Muscle of arm (tissue), 12 donors: ENCODE results near the gene GATAD2B. TPM values are rescaled to one million over a fixed set of nuclear protein-coding genes. Genes with fewer than 3 reads are reported as not detected.
"Not testable (repeated sequence)": the region's sequence is repeated elsewhere in the genome, so short reads cannot be mapped to it uniquely, and the experiment has no call there.

ENCODE experiments used
- DNase-seq: peaks from one replicate; pipeline ENCODE4 v3.0.0-alpha.2; 2013
- polyA plus RNA-seq, 12 donors: library from polyadenylated mRNA; unstranded; fragments of 120-200 nt; gene quantifications; one replicate each; pipeline ENCODE4 v1.2.1, GENCODE V29; 2013; ENCODE audit not compliant: insufficient read length in 12 of 12

The GATAD2B gene
- polyA plus RNA-seq, 12 donors: 14.4 to 39.5 (median 18.5) TPM; not detected in 1

DNA sequence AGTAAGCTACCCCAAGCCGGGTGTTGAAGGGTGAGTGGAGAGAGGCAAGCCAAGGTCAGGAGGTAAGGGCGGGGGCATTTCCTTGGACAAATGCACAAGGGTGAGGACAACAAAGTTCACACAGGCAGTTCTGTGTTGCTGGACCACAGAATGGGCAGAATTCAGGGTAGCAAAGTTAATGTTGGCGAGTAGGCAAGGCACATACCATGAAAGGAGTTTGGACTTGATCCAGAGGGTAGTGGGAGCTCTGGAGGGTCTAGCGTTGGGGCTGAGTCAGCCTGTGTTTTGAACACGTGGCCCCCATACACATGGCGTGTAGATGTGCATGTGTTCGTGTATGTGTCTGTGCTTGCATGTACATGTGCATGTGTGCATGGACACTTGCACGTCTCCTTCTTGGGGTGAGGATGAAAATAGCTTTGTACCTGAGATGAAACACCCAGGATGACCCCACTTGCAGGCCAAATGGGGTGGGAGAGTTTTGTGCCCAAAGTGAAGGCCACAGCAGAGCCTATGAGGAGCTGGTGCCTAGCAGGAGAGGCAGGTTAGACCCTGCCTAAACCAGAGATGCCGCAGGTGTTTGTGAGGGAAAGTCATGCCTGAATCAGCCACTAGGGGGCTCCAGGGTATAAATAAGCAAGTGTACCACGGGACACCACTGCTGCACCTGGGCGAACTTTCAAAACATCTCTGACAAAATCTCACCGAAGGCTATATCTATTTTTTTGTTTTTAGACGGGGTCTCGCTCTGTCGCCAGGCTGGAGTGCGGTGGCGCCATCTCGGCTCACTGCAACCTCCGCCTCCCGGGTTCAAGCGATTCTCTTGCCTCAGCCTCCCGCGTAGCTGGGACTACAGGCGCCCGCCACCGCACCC lies 125.7 kb downstream of the GATAD2B start:
- DNase-seq: peak; percentile 70

DNA sequence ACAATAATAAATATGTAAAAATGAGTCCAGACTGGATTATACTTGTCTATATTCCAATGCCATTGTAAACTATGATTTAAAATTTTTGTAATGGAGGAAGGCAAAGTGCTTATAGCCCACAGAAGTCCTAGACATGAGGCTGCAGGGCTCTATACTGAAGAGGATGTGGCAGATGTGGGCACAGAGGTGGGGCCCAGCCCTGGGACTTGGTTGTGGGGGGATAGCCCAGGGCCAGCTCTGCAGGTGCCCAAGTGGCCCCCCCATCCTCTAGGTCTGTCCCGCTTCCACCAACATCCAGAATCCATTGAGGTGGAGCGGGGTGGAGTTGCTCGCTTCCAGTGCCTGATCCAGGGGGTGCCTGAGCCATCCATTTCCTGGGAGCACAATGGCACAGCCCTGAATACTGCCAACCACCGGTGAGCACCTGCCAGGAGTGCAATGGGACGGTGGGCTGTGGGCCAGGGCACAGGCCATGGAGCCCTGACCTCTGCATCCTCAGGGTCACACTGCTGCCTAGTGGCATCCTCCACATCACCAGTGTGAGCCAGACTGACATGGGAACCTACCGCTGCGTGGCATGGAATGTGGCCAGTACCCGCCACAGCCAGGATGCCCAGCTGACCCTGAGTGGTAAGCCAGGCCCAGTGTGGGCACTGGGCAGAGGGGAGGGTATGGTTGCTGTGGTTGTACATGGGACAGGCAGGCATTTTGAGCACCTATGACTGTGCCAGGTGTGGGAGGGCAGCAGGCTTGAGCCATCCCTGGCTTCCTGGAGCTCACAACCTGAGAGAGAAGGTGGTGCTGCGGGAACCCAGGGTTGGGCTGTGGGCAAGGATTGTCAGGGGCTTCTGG lies 126.6 kb downstream of the GATAD2B start:
- no peak for DNase-seq

DNA sequence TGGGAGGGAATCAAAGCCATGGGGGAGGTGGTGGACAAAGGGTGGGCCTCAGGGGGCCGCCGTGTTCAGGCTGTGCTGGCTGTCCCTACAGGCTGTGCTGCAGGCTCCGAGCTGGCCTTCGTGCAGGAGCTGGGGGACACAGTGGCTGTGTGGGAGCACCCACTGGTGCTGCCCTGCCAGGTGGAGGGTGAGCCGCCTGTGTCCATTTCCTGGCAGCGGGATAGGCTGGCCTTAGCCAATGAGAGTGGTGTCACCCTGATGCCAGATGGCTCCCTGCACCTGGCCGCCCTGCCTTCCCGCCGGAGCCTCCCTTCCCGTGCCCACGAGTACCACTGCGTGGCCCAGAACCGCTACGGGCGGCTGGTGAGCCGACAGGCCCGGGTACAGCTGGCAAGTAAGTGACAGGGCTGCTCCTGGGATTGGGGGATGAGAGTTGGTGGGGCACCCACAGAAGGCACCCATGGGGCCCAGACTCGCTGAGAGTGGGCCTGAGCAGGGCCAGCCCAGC lies 127.4 kb downstream of the GATAD2B start:
- DNase-seq: no peak

DNA sequence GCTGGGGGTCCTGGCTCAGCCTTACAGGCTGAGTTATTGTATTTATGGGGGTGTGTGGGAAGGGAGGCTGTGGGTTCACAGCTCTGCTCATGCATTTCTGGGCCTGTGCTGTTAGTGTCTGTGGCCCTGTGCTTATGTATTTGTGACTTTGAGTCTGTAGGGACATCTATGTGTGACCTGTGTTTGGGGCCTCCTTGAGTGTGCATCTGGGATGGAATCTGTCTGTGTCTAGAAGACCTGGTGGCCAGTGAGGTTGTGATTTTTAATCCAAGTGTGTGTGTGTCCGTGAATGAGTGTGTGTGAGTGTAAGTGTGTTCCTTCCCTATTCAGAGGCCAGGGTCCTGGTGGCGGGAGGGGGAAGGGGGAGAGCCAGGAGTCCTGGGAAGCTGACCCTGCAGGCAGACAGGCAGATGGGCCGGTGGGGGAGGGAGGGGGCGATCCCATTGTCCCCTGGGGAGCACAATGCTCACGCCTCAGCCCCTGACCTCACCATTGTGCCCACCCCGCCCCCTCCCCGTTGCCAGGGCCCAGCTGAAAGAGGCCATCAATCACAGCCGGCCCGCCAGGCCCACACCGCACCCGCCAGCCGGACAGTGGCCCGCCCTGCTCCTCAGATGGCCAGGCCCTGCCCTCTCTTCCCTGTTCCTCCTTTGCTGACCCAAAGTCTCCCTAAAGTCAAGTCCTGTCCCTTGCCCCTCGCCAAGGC lies 128.0 kb downstream of the GATAD2B start:
- no peak for DNase-seq

DNA sequence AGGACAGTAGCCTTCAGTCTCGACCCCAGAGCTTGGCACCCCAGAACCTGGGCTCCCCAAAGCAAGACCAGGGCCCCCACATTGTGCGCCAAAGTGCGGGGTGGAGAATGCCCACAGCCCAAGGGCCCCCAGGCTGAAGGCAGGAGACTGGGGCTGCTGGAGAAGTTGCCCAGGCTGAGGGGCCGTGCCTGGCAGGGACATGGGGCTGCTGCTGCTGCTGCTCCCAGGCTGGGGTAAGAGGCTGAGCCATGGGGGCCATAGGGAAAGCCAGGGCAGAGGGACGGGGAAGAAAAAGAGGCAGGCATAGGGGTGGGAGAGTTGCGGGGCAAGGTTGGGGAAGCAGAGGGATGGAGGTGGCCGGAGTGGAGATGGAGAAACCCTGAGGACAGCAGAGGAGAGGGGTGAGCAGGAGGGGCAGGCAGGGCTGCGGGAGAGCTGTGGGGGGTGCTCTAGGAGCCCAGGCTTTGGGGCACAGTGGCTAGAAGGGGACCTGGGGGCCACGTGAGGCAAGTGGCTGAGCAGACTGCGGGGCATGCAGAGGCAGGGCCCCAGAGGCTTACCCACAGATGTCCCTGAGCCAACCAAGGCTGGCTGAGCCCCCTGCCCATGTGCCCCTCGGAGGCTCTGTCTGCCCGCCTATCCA lies 128.7 kb downstream of the GATAD2B start:
- DNase-seq: no peak

DNA sequence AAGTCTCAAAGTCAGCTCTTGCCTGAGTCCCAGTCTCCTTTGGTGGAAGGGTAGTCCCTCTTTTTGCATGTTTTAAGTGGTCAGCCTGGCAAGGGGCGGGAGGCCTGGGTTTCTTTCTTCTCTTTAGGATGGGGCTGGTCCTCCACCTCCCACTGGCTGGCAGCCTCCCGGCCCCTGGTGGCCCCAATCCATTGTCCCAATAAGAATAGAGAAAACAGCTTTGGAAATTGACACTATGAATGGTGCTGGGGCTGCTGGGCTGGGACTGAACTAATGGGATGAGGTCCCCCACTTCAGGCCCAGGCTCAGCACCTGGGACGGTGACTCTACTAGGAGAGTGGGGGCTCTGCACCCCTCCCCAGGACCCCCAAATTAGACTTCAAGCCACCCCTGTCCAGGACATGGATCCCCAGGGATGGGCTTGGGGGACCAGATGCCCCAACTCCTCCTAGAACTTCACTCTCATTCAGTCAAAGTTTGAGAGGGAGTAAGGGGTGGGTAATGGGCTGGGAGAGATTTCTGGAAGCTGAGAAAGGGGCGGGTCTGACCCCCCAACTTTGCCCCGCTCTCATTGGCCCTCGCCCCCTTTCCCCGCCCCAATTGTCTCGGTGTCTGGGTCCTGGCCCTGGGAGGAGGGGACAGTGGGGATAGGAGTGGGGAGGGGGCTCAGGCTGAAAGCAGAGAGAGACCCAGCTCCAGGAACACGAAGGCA lies 129.4 kb downstream of the GATAD2B start:
- DNase-seq: no peak

DNA sequence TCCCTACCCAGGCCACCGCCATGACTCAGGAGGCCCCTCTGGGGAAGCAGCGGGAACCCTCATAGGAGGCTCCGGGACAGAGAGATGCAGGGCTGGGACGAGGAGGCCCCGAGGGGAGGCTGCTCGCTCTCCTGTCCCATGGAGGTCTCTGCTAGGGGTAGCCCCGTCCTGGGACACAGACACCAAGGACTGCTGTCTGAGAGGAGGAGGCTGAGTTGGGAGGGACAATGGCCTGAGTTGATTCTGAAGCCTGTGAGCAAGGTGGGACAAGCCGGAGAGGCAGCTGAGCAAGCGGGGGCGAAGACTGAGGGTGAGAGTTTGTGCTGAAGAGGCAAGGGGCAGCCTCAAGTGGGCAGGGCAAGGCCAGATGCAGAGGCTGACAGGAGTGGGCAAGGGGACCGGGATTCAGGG lies 130.1 kb downstream of the GATAD2B start:
- DNase-seq: no peak

DNA sequence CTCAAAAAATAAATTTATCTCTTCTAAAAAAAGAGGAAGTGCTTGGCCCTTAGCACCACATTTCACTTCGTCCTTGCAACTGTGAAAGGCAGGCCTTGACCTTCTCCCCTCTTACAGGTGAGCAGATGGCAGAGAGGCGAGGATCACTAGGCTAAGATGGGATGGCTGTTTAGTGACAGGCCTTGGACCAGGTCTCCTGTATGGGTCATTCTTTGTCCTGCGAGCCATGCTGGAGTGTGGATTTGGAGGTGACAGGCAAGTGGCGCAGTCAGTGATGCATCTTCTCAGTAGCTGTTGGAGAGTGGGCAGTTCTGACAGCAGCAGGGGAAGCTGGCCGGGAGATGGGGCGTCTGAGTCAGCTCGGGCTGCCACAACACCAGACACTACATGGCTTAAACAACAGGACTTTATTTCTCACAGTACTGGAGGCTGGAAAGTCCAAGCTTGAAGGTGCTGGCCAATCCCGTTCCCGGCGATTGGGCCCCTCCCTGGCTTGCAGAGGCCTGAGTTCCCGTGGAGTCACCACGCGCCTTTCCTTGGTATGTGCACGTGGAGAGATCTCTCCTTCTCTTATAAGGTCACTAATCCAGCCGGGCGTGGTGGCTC lies 131.0 kb downstream of the GATAD2B start:
- no peak for DNase-seq

DNA sequence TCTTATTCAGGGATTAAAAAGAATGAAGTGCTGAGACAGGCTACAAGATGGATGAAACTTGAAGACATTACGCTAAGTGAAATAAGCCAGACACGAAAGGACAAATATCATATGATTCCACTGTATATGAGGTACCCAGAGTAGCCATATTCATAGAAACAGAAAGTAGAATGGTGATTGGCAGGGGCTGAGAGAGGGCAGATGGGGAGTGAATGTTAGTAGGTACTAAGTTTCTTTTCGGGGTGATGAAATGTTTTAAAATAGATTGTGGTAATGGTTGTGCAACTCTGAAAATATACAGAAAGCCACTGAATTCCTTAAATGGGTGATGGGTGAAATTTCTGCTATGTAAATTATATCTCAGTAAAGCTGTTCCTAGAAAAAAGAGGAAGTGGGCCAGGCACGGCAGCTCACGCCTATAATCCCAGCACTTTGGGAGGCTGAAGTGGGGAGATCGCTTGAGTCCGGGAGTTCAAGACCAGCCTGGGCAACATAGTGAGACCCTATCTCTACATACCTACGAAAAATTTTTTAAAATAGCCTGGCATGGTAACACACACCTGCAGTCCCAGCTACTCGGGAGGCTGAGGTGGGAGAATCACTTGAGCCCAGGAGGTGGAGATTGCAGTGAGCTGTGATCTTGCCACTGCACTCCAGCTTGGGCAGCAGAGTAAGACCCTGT lies 131.7 kb downstream of the GATAD2B start:
- no peak for DNase-seq

DNA sequence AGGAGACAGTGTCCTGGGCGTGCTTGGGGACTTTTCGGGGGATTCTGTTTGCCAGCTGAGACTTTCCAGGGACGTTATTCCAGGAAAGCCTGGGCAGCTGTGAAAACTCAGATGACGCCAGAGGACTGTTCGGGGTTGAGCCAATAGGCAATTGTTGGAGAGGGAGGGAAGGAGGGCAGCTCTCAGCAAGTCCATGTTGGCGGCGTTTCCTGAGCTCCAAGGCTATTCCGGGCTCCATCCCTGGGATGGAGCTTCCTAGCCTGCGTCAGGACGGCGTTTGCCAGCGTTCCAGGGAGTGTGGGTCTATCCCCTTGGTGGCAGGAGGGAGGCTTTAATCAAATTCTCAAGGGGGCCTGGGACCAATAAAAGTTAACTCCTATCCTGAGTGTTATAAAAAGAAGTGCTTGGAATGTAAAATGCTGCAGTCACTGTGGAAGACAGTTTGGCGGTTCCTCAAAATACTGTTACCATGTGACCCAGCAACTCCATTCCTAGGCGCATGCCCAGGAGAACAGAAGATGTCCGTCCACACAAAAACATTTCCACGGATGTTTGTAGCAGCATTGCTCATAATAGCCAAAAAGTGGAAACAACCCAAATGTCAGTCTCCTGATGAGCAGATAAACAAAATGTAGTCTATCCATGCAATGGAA lies 132.3 kb downstream of the GATAD2B start:
- peak; percentile 89 for DNase-seq

DNA sequence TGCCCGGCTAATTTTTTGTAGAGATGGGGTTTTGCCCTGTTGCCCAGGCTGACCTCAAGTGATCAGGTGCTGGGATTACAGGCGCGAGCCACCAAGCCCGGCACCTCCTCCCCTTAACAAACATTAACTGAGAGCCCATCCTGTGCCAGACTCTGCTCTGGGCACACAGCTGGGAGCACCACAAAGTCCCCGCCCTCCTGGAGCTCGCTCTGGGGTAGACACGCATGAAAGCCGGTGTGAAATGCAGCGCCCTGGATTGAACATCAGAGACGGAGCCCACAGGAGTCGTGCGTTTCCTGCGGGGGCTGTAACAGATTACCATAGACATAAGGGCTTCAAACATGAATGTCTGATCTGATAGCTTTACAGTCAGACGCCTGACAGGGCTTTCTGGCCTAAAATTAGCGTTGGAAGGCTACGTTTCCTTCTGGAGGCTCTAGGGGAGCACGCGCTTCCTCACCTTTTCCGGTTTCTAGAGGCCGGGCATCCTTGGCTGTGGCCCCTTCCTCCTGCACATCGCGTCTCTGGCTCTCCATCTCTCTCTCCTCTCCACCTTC lies 133.2 kb downstream of the GATAD2B start:
- no peak for DNase-seq

DNA sequence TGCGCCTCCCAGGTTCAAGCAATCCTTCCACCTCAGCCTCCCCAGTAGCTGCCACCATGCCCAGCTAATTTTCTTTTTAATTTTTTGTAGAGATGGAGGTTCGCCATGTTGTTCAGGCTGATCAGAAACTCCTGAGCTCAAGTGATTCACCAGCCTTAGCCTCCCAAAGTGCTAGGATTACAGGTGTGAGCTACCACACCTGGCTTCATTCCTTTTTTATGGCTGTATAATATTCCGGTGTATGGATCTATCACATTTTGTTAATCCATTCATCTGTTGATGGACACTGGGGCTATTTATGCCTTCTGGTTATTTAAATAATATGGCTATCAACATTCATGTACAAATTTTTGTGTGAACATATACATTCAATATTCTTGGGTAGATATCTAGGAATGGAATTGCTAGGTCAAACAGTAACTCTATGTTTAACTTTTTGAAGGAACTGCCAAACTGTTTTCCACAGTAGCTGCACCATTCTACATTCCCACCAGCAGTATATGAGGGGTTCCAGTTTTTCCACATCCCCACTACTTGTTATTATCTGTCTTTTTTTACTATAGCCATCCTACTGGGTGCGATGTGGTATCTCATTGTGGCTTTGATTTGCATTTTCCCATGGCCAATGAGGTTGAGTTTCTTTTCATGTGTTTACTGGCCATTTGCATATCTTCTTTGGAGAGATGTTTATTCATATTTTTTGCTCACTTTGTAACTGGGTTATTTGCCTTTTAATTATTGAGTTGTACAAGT lies 136.6 kb downstream of the GATAD2B start:
- no peak for DNase-seq

DNA sequence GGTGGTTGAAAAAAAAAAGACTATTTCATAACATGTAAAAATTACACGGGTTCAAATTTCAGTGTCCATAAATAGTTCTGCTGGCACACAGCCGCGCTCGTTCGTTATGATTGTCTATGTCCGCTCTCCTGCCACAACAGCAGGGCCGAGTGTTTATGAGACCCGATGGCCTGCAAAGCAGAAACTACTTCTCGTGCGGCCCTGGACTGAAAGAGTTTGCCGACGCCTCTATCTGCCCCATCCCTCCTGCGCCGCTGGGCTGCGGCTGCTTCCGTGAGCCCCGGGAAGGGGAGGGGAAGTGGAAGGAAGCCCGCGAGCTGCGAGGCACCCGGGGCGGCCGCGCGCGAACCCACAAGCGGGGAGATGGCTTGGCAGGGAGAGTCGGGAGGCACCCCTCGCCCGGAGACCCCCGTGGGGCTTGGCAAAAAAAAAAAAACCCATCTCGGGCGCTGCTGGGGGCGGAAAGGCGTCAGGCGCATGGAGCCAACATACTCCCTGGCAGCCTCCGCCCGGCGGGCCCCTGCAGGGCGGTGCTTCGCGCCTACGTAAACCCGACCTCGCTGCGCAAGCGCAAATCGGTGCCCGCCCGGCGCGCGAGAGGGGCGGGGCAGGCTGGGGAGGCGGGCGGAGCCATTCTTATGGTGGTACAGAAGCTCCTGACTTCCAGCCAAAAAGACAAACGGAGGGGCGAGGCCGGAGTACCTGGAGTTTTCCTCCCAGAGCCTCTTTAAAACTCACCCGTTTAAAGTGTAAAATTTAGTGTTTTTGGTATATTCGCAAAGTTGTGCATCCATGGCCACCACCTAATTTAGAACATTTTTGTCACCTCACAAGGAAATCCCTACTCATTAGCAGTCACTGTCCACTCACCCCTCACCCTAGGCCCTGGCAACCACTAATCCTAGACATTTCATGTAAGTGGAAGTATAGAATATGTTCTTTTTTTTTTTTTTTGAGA lies 139.3 kb downstream of the GATAD2B start:
- peak; percentile 95 for DNase-seq

DNA sequence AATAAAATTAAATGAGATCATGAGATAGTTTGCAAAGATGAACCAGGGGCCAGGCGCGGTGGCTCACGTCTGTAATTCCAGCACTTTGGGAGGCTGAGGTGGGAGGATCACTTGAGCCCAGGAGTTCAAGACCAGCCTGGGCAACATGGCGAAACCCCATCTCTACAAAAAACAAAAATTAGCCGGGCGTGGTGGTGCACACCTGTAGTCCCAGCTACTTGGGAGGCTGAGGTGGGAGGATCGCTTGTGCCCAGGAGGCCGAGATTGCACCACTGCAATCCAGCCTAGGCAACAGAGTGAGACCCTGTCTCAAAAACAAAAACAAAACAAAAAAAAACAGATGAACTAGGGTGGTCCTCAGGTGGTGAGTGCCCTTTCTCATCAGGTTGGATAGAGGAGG lies 140.1 kb downstream of the GATAD2B start:
- DNase-seq: not testable (repeated sequence)

DNA sequence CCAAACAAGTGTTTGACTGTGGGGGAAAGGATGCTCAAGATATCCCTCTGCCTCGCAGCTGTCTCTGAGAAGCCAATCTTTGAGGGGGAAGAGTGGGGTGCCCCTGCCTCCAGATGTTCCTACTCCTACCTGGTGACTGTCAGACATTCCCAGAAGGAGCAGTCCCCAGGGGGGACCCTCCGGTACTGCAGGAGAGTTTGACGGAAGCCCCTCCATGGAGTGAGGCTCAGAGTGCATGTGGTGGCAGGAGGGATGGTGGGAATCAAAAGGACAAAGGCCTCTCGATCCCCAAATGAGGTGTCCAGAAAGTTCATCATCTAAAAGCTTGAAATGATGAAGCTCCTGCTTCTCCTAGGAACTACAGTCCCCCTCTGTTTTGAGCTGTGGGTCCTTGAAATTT lies 142.2 kb downstream of the GATAD2B start:
- no peak for DNase-seq

DNA sequence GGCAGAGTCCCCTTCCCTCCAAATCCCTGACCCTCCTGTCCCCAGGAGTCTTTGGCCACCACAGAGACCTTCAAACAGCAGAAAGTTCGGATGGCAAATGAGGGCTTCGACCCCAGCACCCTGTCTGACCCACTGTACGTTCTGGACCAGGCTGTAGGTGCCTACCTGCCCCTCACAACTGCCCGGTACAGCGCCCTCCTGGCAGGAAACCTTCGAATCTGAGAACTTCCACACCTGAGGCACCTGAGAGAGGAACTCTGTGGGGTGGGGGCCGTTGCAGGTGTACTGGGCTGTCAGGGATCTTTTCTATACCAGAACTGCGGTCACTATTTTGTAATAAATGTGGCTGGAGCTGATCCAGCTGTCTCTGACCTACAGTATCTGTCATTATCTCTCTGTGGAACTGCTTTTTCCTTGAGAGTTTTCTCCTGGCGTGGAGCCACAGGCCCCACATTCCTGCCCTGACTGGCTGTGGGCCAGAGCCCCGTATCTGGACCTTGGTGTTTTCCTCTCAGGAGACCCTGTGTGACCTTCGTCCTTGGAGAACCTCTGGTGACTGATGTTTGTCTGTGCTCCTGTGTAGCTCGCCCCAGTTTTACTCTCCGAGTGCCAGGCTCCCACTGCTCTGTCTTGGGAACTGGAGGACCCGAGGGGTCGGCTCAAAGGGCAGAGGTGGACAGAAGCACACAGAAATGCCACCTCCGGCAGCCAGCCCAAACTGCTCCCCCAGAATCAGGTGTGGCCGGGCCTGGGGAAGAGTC lies 142.8 kb downstream of the GATAD2B start:
- DNase-seq: no peak
